Stimulated activated CD8-positive, alpha-beta memory T cell treated with anti-CD3 and anti-CD28 coated beads, Interleukin-2, amount 100 ng/mL, for 48 hours (primary cell): ENCODE data around the gene HSBP1.

Source experiments
- DNase-seq, 2 donors: peaks; one replicate each; pipeline ENCODE4 v3.0.0-alpha.2; 2020; ENCODE audit warnings: low read depth in 2 of 2

The HSBP1 gene

GRCh38 chr16:83807710-83808572 lies at the start of gene HSBP1:
HSBP1 (plus strand) TSS chr16:83807978; CDS start chr16:83808077, 99 bp downstream.
- DNase-seq = peak; percentile 87 to 89

- no peak for DNase-seq
Measured at GRCh38 chr16:83762141-83762991, 45.4 kb upstream of the HSBP1 start.

GRCh38 chr16:83762992-83763358 lies 44.8 kb upstream of the HSBP1 start:
- no peak for DNase-seq

GRCh38 chr16:83768986-83769385 lies 38.8 kb upstream of the HSBP1 start:
- no peak for DNase-seq

- no peak for DNase-seq
Measured at GRCh38 chr16:83769397-83770008, 38.3 kb upstream of the HSBP1 start.

- no peak for DNase-seq
Measured at GRCh38 chr16:83771306-83771942, 36.4 kb upstream of the HSBP1 start.

- DNase-seq = no peak
Measured at GRCh38 chr16:83772806-83773205, 35.0 kb upstream of the HSBP1 start.

- no peak for DNase-seq
Measured at GRCh38 chr16:83774066-83774465, 33.7 kb upstream of the HSBP1 start.

GRCh38 chr16:83776944-83777343 lies 30.8 kb upstream of the HSBP1 start:
- DNase-seq = no peak

GRCh38 chr16:83779886-83780285 lies 27.9 kb upstream of the HSBP1 start:
- DNase-seq = no peak

- no peak for DNase-seq
Measured at GRCh38 chr16:83785455-83785854, 22.3 kb upstream of the HSBP1 start.

GRCh38 chr16:83789642-83790401 lies 18.0 kb upstream of the HSBP1 start:
- no peak for DNase-seq

- no peak for DNase-seq
Measured at GRCh38 chr16:83791916-83792315, 15.9 kb upstream of the HSBP1 start.

GRCh38 chr16:83792391-83792790 lies 15.4 kb upstream of the HSBP1 start:
- DNase-seq = no peak

- DNase-seq = no peak
Measured at GRCh38 chr16:83793179-83793578, 14.6 kb upstream of the HSBP1 start.

- DNase-seq = no peak
Measured at GRCh38 chr16:83794860-83795554, 12.8 kb upstream of the HSBP1 start.

GRCh38 chr16:83797013-83797412 lies 10.8 kb upstream of the HSBP1 start:
- no peak for DNase-seq

GRCh38 chr16:83799336-83799735 lies 8.4 kb upstream of the HSBP1 start:
- no peak for DNase-seq

GRCh38 chr16:83802135-83802534 lies 5.6 kb upstream of the HSBP1 start:
- DNase-seq = no peak

- no peak for DNase-seq
Measured at GRCh38 chr16:83802554-83803205, 5.1 kb upstream of the HSBP1 start.
